ENCODE results near the gene CPNE9.

Gene CPNE9

GRCh38 chr3:9727041-9727595, 23.5 kb downstream of the CPNE9 start:
- Histone ChIP-seq H3K27me3 (no peaks in the 10 kb centered on the region), H3K4me3 (0 out of 2 replicates have a peak overlapping the region, but pooled peaks have one; percentile 38), H4K20me1 (peaks cover 4% of the 10 kb centered on the region), H3K27ac (peak overlapping the region; percentile 62; the same call in 1 of the 2 replicates), H3K4me2 (peak overlapping the region; percentile 56), H3K36me3 (no peaks in the 10 kb centered on the region), H3K4me1 (peaks cover 32% of the 10 kb centered on the region), H3K9ac (no peak overlapping the region), H3K9me3 (no peaks in the 10 kb centered on the region)
- no peak for TF ChIP-seq Cebpa-rat (IDR thresholded peaks at IDR 0.05)

GRCh38 chr3:9727743-9728142, 24.1 kb downstream of the CPNE9 start:
- Histone ChIP-seq H3K27ac (peak overlapping the region; percentile 62; the same call in 1 of the 2 replicates), H3K36me3 (no peaks in the 10 kb centered on the region), H4K20me1 (peaks cover 11% of the 10 kb centered on the region), H3K9me3 (no peaks in the 10 kb centered on the region), H3K4me2 (peak overlapping the region; percentile 56; the same call in 1 of the 2 replicates), H3K9ac (no peak overlapping the region), H3K27me3 (no peaks in the 10 kb centered on the region), H3K4me1 (peaks cover 33% of the 10 kb centered on the region), H3K4me3 (no peak overlapping the region)
- no peak for TF ChIP-seq Cebpa-rat (IDR thresholded peaks at IDR 0.05)

- H3K9me3 ChIP-seq = no peaks in the 10 kb centered on the region
- no peaks in the 10 kb centered on the region for H3K27me3 ChIP-seq
- no peak overlapping the region for H3K9ac ChIP-seq
- peaks cover 47% of the 10 kb centered on the region for H3K4me1 ChIP-seq
- H3K4me2 ChIP-seq = no peak overlapping the region
- H3K36me3 ChIP-seq = peaks cover 15% of the 10 kb centered on the region
- no peak overlapping the region for H3K27ac ChIP-seq
- no peak overlapping the region for H3K4me3 ChIP-seq
- no peak for TF ChIP-seq Cebpa-rat (IDR thresholded peaks at IDR 0.05)
- H4K20me1 ChIP-seq = peaks cover 27% of the 10 kb centered on the region
Observed at GRCh38 chr3:9729419-9729818, 25.8 kb downstream of the CPNE9 start.

- H3K36me3 ChIP-seq = peaks cover 28% of the 10 kb centered on the region
- H3K4me2 ChIP-seq = peak overlapping the region; percentile 72
- no peak for TF ChIP-seq Cebpa-rat (IDR thresholded peaks at IDR 0.05)
- H3K4me1 ChIP-seq = peaks cover 50% of the 10 kb centered on the region
- peak overlapping the region; percentile 72 for H3K9ac ChIP-seq
- peak overlapping the region; percentile 99 for H3K4me3 ChIP-seq
- peaks cover 41% of the 10 kb centered on the region for H4K20me1 ChIP-seq
- H3K9me3 ChIP-seq = no peaks in the 10 kb centered on the region
- no peaks in the 10 kb centered on the region for H3K27me3 ChIP-seq
- peak overlapping the region; percentile 57; the same call in 1 of the 2 replicates for H3K27ac ChIP-seq
Observed at GRCh38 chr3:9730657-9731205, 27.1 kb downstream of the CPNE9 start.

GRCh38 chr3:9731206-9732079, 27.8 kb downstream of the CPNE9 start, which contains the start of gene BRPF1:
BRPF1 (plus strand) TSS chr3:9731735; CDS start chr3:9734141, 2,406 bp downstream.
- Histone ChIP-seq H3K4me1 (peaks cover 43% of the 10 kb centered on the region), H3K27me3 (no peaks in the 10 kb centered on the region), H3K9ac (peak within 1 kb of the TSS; percentile 100), H3K27ac (peak within 1 kb of the TSS; percentile 100), H3K4me3 (peak within 1 kb of the TSS; percentile 99), H3K4me2 (peak within 1 kb of the TSS; percentile 87), H3K36me3 (peaks cover 35% of the 10 kb centered on the region), H3K9me3 (no peaks in the 10 kb centered on the region), H4K20me1 (peaks cover 48% of the 10 kb centered on the region)
- no peak for TF ChIP-seq Cebpa-rat (IDR thresholded peaks at IDR 0.05)

GRCh38 chr3:9732080-9732739, 28.6 kb downstream of the CPNE9 start:
- Histone ChIP-seq H3K4me1 (peaks cover 36% of the 10 kb centered on the region), H3K9ac (peak overlapping the region; percentile 100), H3K27me3 (no peaks in the 10 kb centered on the region), H3K27ac (peak overlapping the region; percentile 100), H3K4me2 (peak overlapping the region; percentile 87), H3K36me3 (peaks cover 43% of the 10 kb centered on the region), H3K4me3 (peak overlapping the region; percentile 99), H4K20me1 (peaks cover 55% of the 10 kb centered on the region), H3K9me3 (no peaks in the 10 kb centered on the region)
- TF ChIP-seq Cebpa-rat (IDR thresholded peaks at IDR 0.05) = no peak

GRCh38 chr3:9732740-9733115, 29.1 kb downstream of the CPNE9 start:
- peaks cover 30% of the 10 kb centered on the region for H3K4me1 ChIP-seq
- no peaks in the 10 kb centered on the region for H3K9me3 ChIP-seq
- TF ChIP-seq Cebpa-rat (IDR thresholded peaks at IDR 0.05) = no peak
- peaks cover 61% of the 10 kb centered on the region for H4K20me1 ChIP-seq
- peak overlapping the region; percentile 100 for H3K27ac ChIP-seq
- peak overlapping the region; percentile 99 for H3K4me3 ChIP-seq
- peaks cover 48% of the 10 kb centered on the region for H3K36me3 ChIP-seq
- H3K4me2 ChIP-seq = peak overlapping the region; percentile 87
- H3K9ac ChIP-seq = peak overlapping the region; percentile 100
- H3K27me3 ChIP-seq = no peaks in the 10 kb centered on the region

- H3K27me3 ChIP-seq = no peaks in the 10 kb centered on the region
- H3K4me1 ChIP-seq = peaks cover 22% of the 10 kb centered on the region
- H4K20me1 ChIP-seq = peaks cover 100% of the 10 kb centered on the region
- no peak for TF ChIP-seq Cebpa-rat (IDR thresholded peaks at IDR 0.05)
- no peak overlapping the region for H3K27ac ChIP-seq
- H3K4me3 ChIP-seq = no peak overlapping the region
- H3K4me2 ChIP-seq = no peak overlapping the region
- peaks cover 89% of the 10 kb centered on the region for H3K36me3 ChIP-seq
- H3K9me3 ChIP-seq = no peaks in the 10 kb centered on the region
- H3K9ac ChIP-seq = no peak overlapping the region
Observed at GRCh38 chr3:9736831-9737230, 33.2 kb downstream of the CPNE9 start.

- Histone ChIP-seq H3K27ac (no peak overlapping the region), H3K27me3 (no peaks in the 10 kb centered on the region), H3K4me2 (no peak overlapping the region), H3K9me3 (no peaks in the 10 kb centered on the region), H3K4me3 (no peak overlapping the region), H4K20me1 (peaks cover 100% of the 10 kb centered on the region), H3K9ac (no peak overlapping the region), H3K4me1 (0 out of 2 replicates have a peak, but pooled peaks cover 6% of the 10 kb centered on the region), H3K36me3 (peaks cover 100% of the 10 kb centered on the region)
- TF ChIP-seq Cebpa-rat (IDR thresholded peaks at IDR 0.05) = no peak
Observed at GRCh38 chr3:9739181-9739580, 35.5 kb downstream of the CPNE9 start.

Measured in BLaER1 (cell line).